Measurements from ENCODE around the gene GAK. TPM values are rescaled to one million over a fixed set of nuclear protein-coding genes. Genes with fewer than 3 reads are reported as not detected.

GAK gene
- total RNA-seq, 2 donors from 2014 or later, result 38.1 to 43.2 TPM

DNA sequence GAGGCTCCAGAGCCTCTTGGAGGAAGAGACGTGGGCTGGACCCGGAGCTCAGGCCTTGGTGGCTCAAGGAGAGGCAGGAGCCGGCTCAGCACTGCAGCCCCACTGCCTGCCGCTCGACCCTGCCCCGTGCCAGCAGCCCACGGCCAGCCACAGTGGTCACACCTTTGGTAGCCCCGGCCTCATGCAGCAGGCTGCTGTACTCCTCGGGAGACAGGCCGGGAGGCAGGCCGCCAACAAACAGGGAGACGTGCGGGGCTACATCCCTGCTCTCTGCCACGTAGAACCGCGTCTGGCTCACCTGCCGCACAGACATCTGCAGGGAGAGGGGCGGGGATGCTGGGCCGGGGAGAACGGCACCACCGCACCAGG lies 33.6 kb upstream of the GAK start:
- no peak for ATAC-seq
- DNase-seq, result no peak
- intact Hi-C loops (cut with DNase I), result no loop called here

DNA sequence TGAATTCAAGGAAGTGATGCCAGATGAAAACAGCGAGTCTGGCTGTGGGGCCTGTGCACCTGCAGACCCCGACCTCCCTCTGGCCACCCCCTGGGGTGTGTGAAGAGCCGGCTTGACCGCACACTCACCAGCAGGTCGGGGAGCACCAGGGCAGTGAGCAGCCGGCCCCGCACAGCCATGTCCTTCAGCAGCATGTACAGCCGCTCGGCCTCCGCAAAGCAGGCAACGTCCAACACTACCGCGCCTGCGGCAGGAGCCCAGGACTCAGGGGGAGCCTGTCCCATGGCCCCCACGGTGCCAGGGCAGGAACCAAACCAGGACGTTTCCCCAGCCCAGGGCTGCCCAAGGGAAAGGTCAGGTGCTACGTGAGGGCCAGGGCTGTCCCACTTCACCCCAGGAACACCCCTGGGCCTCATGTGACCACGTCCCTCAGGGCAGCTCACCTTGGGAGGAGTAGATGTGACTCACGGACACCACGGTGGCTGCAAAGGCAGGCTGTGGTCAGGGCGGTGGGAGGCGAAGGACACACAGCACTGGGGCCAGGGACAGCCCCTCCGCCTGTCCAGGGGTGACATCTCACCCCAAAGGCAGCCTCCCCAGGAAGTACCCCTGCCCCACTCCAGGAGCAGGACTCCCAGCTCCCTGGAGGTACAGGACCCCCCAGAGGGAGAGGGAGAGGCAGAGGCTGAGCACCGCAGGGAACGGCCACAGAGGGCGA lies 33.1 kb upstream of the GAK start:
- DNase-seq (no peak), ATAC-seq (no peak)
- intact Hi-C loops (cut with DNase I), result no loop called here

DNA sequence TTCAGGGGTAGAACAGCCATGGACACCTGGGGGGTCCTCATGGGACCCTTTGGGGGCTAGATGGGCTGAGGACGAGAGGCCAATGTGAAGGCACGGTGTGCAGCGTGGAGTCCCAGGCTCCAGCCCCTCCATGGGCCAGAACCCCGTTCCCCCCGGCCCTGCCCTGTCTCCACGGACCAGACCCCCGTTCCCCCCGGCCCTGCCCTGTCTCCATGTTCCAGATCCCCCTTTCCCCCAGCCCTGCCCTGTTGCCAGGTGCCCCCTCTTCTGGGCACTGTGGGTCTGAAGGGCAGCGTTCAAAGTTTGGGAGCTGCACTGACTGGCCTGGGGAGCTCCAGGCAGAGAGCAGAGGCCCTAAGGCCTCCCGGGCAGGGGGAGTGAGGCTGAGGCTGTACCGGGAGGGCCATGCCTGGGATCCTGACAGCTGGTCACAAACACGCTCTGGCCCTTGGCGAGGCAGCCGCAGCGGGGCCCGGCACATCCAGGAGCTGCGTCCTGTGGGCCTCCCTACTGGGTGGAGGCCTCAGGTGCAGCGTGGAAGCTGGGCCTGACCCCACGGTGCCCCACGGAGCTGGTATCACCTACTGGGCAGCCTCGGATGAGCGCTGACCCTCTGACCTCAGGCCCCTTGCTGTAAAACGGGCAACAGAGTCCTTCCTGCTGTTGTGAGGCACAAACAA lies 32.4 kb upstream of the GAK start:
- intact Hi-C loops (cut with DNase I), result no loop called here
- ATAC-seq, result no peak
- DNase-seq, result no peak

DNA sequence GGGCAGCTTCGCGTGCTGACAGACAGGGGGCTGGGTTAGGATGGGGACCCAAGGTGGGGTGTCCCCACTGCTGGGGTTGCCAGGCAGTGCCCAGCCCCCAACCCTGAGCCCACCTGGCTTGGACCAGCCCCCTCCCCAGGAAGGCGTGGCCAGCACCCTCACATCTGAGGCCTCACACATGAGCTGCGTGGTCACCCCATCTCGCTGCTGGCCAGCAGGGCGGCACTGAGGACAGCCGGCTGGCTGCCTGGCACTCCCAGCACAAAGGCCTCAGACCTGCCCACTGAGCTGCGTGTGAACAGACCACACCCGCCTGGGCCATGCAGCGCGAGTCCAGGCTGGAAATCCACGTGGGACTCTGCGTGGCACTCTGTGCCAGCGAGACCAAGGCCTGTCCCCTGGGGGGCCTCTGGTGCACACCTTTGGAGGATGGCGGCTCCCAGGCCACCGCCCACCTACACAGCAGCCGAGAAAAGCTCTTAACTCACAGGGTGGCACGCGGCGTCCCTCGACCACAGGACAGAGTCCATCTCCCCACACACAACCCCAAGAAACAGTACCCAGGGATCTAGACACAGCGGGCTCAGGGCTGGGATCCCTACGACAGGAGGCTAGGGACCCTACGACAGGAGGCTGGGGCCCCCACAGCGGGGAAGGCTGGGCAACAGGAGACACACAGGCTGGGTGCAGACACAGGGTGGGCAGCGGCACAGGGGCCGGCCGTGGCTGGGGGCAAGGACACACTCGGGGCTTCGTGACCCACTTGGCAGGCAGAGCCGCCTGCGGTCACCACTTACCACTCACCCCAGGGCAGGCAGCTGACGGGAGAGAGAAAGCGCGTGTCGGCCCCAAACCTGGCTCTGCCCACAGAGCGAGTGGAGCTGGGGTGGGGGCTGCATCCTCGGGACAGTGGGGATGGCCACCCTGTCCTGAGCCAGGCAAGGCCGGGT lies 31.4 kb upstream of the GAK start:
- DNase-seq (peak; percentile 11), ATAC-seq (no peak)
- intact Hi-C loops (cut with DNase I), result no loop called here

DNA sequence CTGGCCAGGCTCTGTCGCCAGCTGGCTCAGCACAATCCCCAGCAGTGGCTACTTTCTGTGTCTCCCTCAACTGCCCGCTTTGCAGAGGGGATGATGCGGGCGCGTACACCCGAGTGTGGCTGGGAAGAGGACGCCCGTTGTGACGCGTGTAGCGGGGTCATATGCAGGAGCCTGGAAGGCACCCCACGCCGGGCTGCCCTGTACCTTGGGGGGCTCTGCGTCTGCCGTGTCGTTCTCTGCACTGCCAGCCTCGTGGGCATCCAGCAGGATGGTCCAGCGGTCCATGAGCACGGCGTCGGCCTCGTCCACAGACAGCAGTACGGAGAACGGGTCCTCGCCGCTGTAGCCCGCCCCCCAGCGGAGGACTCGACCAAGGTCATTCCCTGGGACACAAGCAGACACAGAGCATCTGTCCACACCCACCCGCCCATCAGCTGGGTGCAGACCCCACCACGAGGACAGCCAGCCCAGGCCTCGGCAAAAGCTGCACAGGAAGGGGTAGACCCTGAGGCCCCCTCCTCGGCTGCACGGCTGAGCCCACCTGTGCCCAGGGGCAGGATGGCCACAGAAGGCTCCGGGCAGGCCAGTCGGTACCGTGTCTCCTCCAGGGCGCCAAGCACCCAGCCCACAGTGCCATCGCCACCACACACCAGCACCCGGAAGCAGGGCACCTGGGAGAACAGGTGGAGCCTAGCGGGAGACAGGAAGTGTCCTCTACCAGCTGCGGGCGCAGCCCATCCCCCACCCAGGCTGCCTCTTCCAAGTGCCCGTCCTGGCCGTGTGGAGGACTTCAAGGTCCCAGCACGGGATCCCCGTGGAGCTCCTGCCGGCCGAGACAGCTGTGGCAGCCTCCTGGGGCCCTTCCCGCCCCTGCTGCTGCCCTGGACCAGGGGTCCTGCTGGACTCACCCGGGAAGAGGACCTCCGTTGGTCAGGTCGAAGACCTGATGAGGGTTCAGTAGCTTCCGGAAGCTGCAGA lies 30.4 kb upstream of the GAK start:
- DNase-seq (no peak), ATAC-seq (no peak)
- intact Hi-C loops (cut with DNase I), result no loop called here

DNA sequence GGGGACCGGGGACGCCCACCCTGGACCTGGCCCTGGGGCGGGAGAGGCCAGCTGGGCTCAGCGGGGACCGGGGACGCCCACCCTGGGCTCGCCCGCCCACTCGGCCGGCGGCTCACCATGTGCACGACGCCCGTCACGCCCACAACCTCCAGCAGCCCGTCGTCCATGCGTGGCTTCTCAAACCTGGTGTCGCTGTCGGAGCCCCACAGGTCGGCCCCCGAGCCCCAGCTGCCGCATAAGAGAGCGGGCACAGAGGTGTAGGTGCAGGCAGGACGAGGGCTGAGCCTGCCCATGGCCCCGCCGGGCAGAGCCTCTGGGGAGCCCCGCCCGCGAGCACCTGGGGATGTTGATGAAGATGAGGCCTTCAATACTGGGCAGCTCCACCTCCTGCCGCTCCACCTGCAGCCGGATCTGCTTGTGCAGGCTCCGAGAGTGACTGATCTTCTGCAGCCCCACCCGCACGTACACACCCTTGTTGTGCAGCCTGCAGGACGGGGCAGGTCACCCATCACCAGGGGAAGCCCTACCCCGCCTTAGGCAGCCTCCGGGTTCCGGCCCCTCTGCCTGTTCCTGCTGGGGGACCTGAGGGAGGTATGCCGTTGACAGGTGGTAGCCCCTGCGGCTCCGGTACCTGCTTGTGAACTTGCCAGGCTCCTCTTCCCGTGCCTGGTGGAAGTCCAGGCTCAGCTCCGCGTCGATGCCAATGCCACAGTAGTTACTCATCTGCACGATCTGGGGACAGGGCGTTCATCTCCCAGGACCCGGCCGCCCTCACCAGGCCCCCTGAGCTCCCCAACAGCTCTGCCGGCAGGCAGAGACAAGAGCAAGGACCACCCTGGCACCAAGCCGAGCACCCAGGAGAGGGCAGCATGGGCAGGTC lies 29.5 kb upstream of the GAK start:
- no peak for DNase-seq
- no peak for ATAC-seq
- intact Hi-C loops (cut with DNase I), result no loop called here

DNA sequence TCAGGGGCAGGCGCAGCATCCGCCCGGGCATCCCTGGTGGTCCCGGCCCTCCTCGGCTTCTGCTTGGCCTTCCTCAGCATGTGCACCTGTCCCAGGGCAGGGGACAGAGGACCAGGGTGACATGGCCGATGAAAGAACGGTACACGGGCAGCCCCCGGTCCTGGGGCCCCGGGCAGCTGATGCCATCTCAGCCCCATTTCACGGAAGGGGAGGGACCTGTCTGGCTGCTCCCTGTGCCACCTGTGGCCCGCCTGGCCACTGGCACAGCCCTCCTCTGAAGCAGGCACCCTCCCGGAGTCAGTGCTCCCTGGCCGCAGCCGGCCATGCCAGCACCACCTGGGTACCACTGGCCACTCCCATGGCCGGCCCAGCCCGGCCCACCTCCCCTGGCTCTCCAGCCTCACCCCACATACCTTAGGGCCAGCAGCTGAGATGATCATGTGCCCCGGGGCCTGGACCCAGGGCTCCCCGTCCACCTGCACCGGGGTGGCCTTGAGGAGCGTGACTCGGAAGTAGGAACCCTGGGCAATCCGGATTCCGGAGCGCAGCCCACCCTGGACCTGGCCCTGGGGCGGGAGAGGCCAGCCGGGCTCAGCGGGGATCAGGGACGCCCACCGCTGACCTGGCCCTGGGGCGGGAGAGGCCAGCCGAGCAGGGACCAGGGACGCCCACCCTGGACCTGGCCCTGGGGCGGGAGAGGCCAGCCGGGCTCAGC lies 28.7 kb upstream of the GAK start:
- intact Hi-C loops (cut with DNase I), result no loop called here
- DNase-seq (no peak), ATAC-seq (no peak)

DNA sequence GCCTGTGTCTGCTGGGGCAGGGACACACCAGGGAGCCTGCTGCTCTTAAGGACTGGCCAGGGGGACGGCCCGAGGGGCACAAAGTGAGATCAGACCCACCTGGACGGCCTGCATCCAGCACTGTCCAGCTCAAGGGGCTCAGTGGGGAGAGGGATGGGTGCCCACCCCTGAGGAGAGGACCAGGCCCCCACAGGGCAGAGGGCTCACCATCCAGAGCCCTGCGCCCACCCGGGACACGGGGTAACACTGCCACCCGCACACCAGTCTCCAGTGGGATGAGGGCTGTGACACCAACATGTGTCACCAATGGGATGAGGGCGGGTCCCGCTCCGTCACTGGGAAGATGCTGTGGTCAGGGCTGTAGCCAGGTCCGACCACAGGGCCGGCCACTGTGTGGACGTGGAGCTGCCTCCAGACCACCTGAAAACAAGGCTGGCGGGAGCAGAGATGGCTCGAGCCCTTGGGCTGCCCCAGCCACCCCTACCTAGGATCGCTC lies 28.1 kb upstream of the GAK start:
- intact Hi-C loops (cut with DNase I), result no loop called here

DNA sequence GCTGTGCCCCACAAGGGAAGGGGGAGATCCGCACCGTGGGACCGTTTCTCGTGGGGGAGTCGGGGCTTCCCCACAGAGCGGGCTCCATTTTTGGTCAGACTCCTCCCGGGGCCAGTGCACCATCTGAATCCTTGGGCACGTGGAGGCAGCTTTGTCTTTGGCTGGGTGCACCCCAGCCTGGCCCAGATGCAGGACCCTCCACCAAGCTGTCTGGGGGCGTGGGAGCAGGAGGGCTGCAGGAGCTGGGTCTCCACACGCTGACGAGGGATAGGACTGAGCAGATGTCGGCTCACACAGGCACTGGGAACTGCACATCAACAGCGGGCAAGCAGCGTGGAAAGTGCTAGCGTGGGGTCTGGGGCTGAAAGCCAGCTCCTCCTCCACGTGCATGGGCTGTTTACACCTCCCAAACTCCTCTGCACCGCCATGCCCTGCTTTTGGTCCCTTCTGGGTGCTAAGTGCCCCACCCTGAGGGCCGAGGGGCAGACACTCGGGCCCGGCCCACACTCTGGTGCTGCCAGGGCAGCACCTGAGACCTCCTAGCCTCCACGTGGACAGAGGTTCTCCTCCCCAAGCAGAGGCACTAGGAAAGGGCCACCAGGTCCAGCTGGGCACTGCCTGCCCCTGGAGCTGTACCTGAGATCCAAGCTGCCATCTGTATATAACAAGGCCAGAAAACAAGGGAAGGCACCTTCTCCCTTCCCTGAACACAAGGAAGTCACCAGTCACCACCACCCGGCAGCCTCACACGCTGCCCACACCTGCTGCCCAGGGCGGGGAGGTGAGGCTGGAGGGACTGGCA lies 27.4 kb upstream of the GAK start:
- intact Hi-C loops (cut with DNase I), result no loop called here
- DNase-seq, result no peak
- no peak for ATAC-seq

More for the DNA sequence above, 28.1 kb upstream of the GAK start:
- peak; percentile 1 to 6 for ATAC-seq
- no peak for DNase-seq

DNA sequence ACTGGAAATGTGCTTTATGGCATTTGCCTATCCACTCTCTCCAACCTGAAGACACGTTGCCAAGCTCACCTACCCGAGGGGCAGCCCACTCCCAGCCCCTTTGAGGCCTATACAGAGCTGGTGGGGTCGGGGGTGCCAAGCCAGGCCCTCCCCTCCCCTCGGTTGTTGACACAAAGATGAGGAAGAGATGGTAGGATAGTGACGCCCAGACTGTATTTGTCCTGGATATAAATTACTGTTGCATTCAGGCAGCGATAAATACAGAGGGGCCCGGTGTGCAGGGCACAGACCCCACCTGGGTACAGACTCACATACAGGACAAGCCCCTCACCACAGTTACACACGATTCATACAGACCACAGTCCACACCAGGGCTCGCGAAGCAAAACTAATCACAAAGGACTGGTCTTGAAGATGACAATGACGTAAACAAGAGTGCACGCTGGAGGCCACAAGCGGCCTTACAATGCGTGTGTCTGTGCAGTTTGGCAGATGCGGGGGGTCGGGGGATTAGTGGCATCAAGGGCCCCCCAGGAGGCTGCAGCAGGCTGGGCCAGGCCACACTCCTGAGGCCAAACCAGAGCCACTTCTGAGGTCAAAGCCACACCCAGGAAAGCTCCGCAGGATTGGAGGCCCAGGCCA lies 26.7 kb upstream of the GAK start:
- no peak for DNase-seq
- intact Hi-C loops (cut with DNase I), result no loop called here
- no peak for ATAC-seq

DNA sequence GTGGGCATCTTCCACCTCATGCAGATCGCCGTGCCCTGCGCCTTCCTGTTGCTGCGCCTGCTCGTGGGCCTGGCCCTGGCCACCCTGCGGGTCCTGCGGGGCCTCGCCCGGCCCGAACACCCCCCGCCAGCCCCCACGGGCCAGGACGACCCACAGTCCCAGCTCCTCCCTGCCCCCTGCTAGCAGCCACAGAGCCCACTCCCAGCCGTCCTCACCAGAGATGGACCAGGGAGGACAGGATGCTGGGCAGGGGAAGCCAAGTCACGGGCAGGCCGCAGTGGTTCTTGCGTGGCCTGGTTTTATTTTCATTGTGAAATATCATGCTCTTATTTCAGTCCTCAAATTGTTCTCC lies 26.2 kb upstream of the GAK start:
- ATAC-seq (no peak), DNase-seq (no peak)
- intact Hi-C loops (cut with DNase I), result no loop called here

DNA sequence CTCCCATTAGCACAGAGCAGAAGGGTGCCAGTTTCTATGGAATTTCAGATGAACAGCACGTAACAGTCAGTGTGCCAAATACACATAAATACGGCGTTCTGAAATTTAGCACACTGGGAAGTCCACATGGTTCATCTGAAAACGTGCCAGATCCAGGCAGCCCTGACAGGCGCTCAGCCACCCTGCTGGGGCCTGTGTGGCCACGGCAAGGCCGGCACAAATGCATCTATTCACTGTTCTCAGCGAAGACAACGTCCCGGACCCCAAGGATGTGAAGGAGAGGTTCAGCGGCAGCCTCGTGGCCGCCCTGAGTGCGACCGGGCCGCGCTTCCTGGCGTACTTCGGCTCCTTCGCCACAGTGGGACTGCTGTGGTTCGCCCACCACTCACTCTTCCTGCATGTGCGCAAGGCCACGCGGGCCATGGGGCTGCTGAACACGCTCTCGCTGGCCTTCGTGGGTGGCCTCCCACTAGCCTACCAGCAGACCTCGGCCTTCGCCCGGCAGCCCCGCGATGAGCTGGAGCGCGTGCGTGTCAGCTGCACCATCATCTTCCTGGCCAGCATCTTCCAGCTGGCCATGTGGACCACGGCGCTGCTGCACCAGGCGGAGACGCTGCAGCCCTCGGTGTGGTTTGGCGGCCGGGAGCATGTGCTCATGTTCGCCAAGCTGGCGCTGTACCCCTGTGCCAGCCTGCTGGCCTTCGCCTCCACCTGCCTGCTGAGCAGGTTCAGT lies 25.6 kb upstream of the GAK start:
- intact Hi-C loops (cut with DNase I), result no loop called here
- no peak for ATAC-seq
- DNase-seq, result no peak

DNA sequence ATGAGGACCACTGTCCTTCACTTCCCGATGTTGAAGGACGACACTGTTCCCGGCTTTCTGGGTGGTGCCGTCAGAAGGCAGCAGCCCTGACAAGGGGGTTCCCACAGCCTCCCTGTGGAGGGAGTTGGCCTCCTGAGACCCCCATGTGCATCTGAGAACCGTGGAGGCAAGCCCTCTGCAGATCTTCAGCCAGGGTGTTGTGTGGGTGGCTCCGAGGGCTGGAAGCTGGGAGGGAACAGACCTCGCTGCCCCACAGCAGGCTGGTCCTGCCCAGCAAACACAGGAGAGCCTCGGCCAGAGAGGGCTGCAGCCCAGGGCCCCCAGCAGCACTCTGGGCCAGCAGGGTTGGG lies 25.1 kb upstream of the GAK start:
- intact Hi-C loops (cut with DNase I), result no loop called here
- no peak for ATAC-seq
- DNase-seq, result no peak

DNA sequence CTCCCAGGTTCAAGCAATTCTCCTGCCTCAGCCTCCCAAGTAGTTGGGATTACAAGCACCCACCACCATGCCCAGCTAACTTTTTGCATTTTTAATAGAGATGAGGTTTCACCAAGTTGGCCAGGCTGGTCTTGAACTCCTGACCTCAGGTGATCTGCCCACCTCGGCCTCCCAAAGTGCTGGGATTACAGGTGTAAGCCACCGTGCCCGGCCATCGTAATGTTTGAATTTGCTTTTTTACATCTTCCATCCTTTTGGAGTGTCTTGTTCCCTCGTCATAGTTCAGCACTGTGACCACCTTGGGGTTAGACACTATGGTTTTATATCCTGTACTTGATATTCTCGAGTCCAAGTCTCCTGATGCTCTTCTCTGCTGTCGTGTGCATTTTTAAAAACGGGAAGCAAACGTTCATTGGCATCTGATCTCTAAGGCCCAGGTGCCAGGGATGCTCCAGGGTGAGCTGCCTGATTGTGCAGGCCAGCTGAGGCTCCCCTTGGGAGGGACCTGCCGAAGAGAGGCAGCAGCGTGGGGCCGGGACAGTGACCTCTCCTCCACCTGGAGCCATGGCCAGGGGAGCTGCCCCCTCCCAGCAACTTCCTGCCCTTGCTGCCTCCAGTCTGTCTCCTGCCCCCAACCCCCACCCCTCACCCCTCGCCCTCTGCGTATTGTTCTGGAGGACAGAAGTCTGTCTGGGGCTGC lies 24.6 kb upstream of the GAK start:
- ATAC-seq (no peak), DNase-seq (no peak)
- intact Hi-C loops (cut with DNase I), result no loop called here

DNA sequence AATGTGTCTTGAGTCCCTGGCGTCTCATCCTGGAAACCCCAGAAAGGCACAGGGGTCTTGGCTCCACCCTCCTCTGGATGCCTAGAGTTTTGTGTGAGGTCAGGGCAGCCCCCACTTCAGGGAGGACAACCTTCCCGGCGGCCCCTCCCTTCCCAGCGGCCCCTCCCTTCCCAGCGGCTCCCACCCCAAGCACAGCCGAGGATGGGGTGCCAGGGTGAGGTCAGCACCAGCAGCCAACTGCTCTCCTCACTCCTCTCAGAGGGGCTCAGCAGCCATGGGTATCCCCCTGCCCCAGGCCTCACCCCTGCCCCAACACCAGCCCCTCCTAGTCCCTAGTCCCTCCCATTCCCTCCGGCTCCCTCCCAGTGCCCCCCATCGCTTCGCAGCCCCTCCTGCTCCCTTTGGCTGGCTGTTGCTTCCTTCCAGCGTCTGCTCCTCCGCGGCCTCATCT lies 23.8 kb upstream of the GAK start:
- DNase-seq, result no peak
- intact Hi-C loops (cut with DNase I), result no loop called here
- no peak for ATAC-seq

Measured in left cardiac atrium (tissue), 4 donors.